Endothelial cell of umbilical vein (primary cell): ENCODE results near the gene TPST1. TPM values are rescaled to one million over a fixed set of nuclear protein-coding genes. Genes with fewer than 3 reads are reported as not detected.

Source experiments
- BruUV-seq: library from RNA; stranded (reverse); fragments of 400-500 nt; replicated peaks from 2 replicates; lab custom pipeline; 2021; lab: Mats Ljungman, UMichigan
- CTCF ChIA-PET: fragments of 300-600, 350-600 bp; sonication (Branson Sonifier 250); formaldehyde crosslinking; loops from one replicate; lab custom pipeline; 2021; ENCODE audit warnings: antibody characterized with exemption, inconsistent platforms; lab: Charles Lee
- POLR2A ChIA-PET: fragments of 300-600, 350-600 bp; sonication (Branson Sonifier 250); formaldehyde crosslinking; loops from one replicate; lab custom pipeline; 2021; ENCODE audit warnings: antibody characterized with exemption, inconsistent platforms; lab: Charles Lee
- DNase-seq: peaks from one replicate; pipeline ENCODE4 v3.0.0-alpha.2; 2011; ENCODE audit warnings: low read depth, low spot score
- FAIRE-seq: peaks from 2 replicates; lab custom pipeline; 2011; peaks lifted over from hg19 to GRCh38; lab: Jason Lieb, UNC
- H2AFZ ChIP-seq: 2 replicates; pipeline ENCODE4 v1.6.0; 2012; ENCODE audit warnings: low read depth, low read length, control low read depth, inconsistent platforms
- H3K27ac ChIP-seq: 2 replicates; pipeline ENCODE4 v1.5.1; 2011; ENCODE audit warnings: low read depth, mild to moderate bottlenecking, control low read depth, low read length, moderate library complexity; ENCODE audit not compliant: insufficient read depth
- H3K27me3 ChIP-seq, 2 experiments: 2 replicates each; pipeline versions ENCODE4 v1.6.0 to v1.6.1; 2011; ENCODE audit warnings: low read length in 2 of 2, mixed read lengths in 1 of 2; ENCODE audit not compliant: control insufficient read depth in 2 of 2, insufficient read depth in 2 of 2
- H3K36me3 ChIP-seq, 2 experiments: 2 replicates in 1 of 2; 3 replicates in 1 of 2; pipeline ENCODE4 v1.5.1; 2011; ENCODE audit warnings: low read length in 2 of 2, mild to moderate bottlenecking in 1 of 2, moderate library complexity in 1 of 2; ENCODE audit not compliant: control insufficient read depth in 2 of 2, insufficient read depth in 2 of 2; ENCODE audit errors: extremely low read depth in 1 of 2
- H3K4me1 ChIP-seq: 3 replicates; pipeline ENCODE4 v1.5.1; 2011; ENCODE audit warnings: mild to moderate bottlenecking, low read length; ENCODE audit not compliant: control insufficient read depth, insufficient read depth; ENCODE audit errors: extremely low read depth
- H3K4me2 ChIP-seq: 2 replicates; pipeline ENCODE4 v1.6.1; 2011; ENCODE audit warnings: low read length, control low read depth, mixed read lengths; ENCODE audit not compliant: insufficient read depth
- H3K4me3 ChIP-seq, 3 experiments: fragments of 200-600 bp in 1 of 3; sonication (generic), shearing (Covaris generic) in 1 of 3; replicated peaks in 1 of 3; 2 replicates each; pipeline ENCODE4 v1.5.1; 2011 to 2016; ENCODE audit warnings: control low read depth in 3 of 3, low read length in 3 of 3, mild to moderate bottlenecking in 2 of 3, inconsistent platforms in 1 of 3, low read depth in 1 of 3, moderate library complexity in 1 of 3; ENCODE audit not compliant: insufficient read depth in 1 of 3
- H3K79me2 ChIP-seq: 2 replicates; pipeline ENCODE4 v1.6.0; 2012; ENCODE audit warnings: low read length, inconsistent platforms; ENCODE audit not compliant: control insufficient read depth, insufficient read depth
- H3K9ac ChIP-seq: replicated peaks from 2 replicates; pipeline ENCODE3; 2011; ENCODE audit warnings: low read length, control low read depth; ENCODE audit not compliant: insufficient read depth; ENCODE audit errors: extremely low read depth
- H3K9me1 ChIP-seq: replicated peaks from 3 replicates; pipeline ENCODE4 v1.6.0; 2011; ENCODE audit warnings: mild to moderate bottlenecking, low read length; ENCODE audit not compliant: control insufficient read depth, insufficient read depth; ENCODE audit errors: extremely low read depth
- H3K9me3 ChIP-seq: replicated peaks from 2 replicates; pipeline ENCODE4 v1.5.1; 2012; ENCODE audit warnings: low read length, inconsistent platforms; ENCODE audit not compliant: control insufficient read depth, insufficient read depth
- H4K20me1 ChIP-seq: replicated peaks from 2 replicates; pipeline ENCODE3; 2011; ENCODE audit warnings: mild to moderate bottlenecking, low read length; ENCODE audit not compliant: control insufficient read depth, insufficient read depth; ENCODE audit errors: extremely low read depth
- EZH2 ChIP-seq: IDR thresholded peaks from 2 replicates; pipeline ENCODE4 v1.6.1; 2012; ENCODE audit warnings: borderline replicate concordance, low read depth, mild to moderate bottlenecking, moderate library complexity, low read length, inconsistent platforms; ENCODE audit not compliant: severe bottlenecking
- FOS ChIP-seq: IDR thresholded peaks from 2 replicates; pipeline ENCODE4 v1.6.1; 2011; ENCODE audit warnings: mild to moderate bottlenecking, low read length, moderate library complexity, borderline replicate concordance; ENCODE audit not compliant: insufficient read depth
- GATA2 ChIP-seq: IDR thresholded peaks from 2 replicates; pipeline ENCODE4 v1.7.0; 2011; ENCODE audit warnings: low read depth, mild to moderate bottlenecking, moderate library complexity, mixed read lengths, low read length; ENCODE audit not compliant: insufficient read length, insufficient read depth
- JUN ChIP-seq: IDR thresholded peaks from 2 replicates; pipeline ENCODE4 v1.6.1; 2011; ENCODE audit warnings: borderline replicate concordance, low read depth; ENCODE audit not compliant: insufficient read length, insufficient read depth
- MYC ChIP-seq: IDR thresholded peaks from one replicate; pipeline ENCODE4 v1.6.1; 2011; ENCODE audit warnings: mild to moderate bottlenecking, low read depth, low read length
- POLR2A ChIP-seq: IDR thresholded peaks from 2 replicates; pipeline ENCODE4 v1.6.1; 2012; ENCODE audit warnings: low read depth, mild to moderate bottlenecking, control low read depth, low read length
- POLR2AphosphoS5 ChIP-seq: IDR thresholded peaks from 2 replicates; pipeline ENCODE4 v1.6.1; 2012; ENCODE audit warnings: low read depth, mild to moderate bottlenecking, control low read depth, low read length, moderate library complexity; ENCODE audit not compliant: insufficient read depth
- dilution Hi-C: fragments of 300-500 bp; cut with MboI; formaldehyde crosslinking; loops from one replicate; pipeline ENCODE4 v1.15.0; 2019; ENCODE audit warnings: low sequenced_read_pairs; ENCODE audit not compliant: extremely low pct_ligation_motif_present
- intact Hi-C: fragments of 100-400 bp; cut with micrococcal nuclease; formaldehyde crosslinking; loops from one replicate; pipeline ENCODE4 v1.10.0; 2022
- polyA plus RNA-seq, 4 experiments: library from polyadenylated mRNA; depleted of rRNA in 3 of 4; stranded (reverse) in 3 of 4; unstranded in 1 of 4; fragments of >200 nt; gene quantifications; 2 replicates each; pipeline versions ENCODE4 v1.2.1 to v1.2.3, GENCODE V29; 2011 to 2012; ENCODE audit warnings: missing spikeins in 1 of 4
- total RNA-seq: library from RNA; stranded (reverse); gene quantifications from 2 replicates; pipeline ENCODE4 v1.2.3, GENCODE V29; 2021
- TF ChIP-seq, protein P1 (sequence below), 2 donors: IDR thresholded peaks; 1 replicate in 1 of 2; 2 replicates in 1 of 2; pipeline ENCODE4 v1.5.1; 2011; ENCODE audit warnings: low read length in 2 of 2, mild to moderate bottlenecking in 2 of 2, moderate library complexity in 2 of 2, control low read depth in 1 of 2, inconsistent platforms in 1 of 2, low read depth in 1 of 2; ENCODE audit not compliant: insufficient read depth in 1 of 2; ENCODE audit errors: extremely low read depth in 1 of 2
- TF ChIP-seq, protein P2 (sequence below): IDR thresholded peaks from 2 replicates; pipeline ENCODE4 v1.6.1; 2011; ENCODE audit not compliant: insufficient read depth, insufficient read length

TPST1 gene
- total and polyA plus RNA-seq, 2 donors (not counting 3 experiments of a cell fraction or from before 2014, with no cell fraction given) = 18.7 to 21.0 TPM

DNA sequence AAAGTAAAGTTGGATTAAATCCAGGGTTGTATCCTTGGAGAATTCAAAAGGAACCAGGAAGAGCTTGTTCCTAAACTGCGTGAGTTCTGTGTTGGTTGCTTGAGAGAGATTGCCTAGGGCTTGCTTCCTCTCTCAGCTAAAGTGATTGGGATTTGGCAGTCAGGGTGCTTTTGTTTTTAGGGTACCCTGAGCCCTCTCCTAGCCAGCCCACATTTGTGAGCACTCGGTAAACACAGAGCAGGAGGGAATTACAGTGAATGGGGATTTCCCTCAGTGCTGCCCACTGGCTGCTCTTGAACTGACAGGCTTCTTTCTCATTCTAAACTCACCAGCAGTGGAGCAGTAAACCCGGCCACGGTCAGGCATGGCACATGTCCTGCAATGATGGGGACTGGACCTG is 146.9 kb downstream of the TPST1 start:
- H3K9me3 ChIP-seq = no peaks in the 10 kb centered on the region
- POLR2A ChIA-PET = no interaction called here
- no peak for FAIRE-seq
- H3K4me1 ChIP-seq = no peaks in the 10 kb centered on the region
- intact Hi-C loops = no loop called here
- no peaks in the 10 kb centered on the region for H3K79me2 ChIP-seq
- no peak overlapping the region for H3K27ac ChIP-seq
- H3K9me1 ChIP-seq = no peaks in the 10 kb centered on the region
- H3K36me3 ChIP-seq = no peaks in the 10 kb centered on the region
- no peak overlapping the region for H3K9ac ChIP-seq
- H3K4me2 ChIP-seq = no peak overlapping the region
- TF ChIP-seq, protein P1, sequence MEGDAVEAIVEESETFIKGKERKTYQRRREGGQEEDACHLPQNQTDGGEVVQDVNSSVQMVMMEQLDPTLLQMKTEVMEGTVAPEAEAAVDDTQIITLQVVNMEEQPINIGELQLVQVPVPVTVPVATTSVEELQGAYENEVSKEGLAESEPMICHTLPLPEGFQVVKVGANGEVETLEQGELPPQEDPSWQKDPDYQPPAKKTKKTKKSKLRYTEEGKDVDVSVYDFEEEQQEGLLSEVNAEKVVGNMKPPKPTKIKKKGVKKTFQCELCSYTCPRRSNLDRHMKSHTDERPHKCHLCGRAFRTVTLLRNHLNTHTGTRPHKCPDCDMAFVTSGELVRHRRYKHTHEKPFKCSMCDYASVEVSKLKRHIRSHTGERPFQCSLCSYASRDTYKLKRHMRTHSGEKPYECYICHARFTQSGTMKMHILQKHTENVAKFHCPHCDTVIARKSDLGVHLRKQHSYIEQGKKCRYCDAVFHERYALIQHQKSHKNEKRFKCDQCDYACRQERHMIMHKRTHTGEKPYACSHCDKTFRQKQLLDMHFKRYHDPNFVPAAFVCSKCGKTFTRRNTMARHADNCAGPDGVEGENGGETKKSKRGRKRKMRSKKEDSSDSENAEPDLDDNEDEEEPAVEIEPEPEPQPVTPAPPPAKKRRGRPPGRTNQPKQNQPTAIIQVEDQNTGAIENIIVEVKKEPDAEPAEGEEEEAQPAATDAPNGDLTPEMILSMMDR (IDR thresholded peaks at IDR 0.05; ENCODE audit: extremely low read depth in 1 of 2, insufficient read depth in 1 of 2, low read depth in 1 of 2, low read length in 2 of 2) = no peak
- TF ChIP-seq JUN = no peak
- TF ChIP-seq, protein P2, sequence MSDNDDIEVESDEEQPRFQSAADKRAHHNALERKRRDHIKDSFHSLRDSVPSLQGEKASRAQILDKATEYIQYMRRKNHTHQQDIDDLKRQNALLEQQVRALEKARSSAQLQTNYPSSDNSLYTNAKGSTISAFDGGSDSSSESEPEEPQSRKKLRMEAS = no peak
- TF ChIP-seq GATA2 = no peak
- no peak for TF ChIP-seq EZH2
- TF ChIP-seq MYC = no peak
- no peak for TF ChIP-seq POLR2AphosphoS5
- no peak for TF ChIP-seq POLR2A
- no peak for TF ChIP-seq FOS
- H4K20me1 ChIP-seq = no peaks in the 10 kb centered on the region
- dilution Hi-C loops = no loop called here
- CTCF ChIA-PET = interaction anchor here (0.7 to 1.5 kb wide), 2 partner anchors 62 to 171 kb away, joined by 3 read pairs; no protein-coding TSS in a partner anchor
- H3K27me3 ChIP-seq = no peaks in the 10 kb centered on the region
- no peak overlapping the region for H2AFZ ChIP-seq
- peak; percentile 47 for DNase-seq
- BruUV-seq = no TSS peak
- H3K4me3 ChIP-seq = no peak overlapping the region
